NK-92 treated with Interleukin-12 subunit alpha and Interleukin-12 subunit beta, amount 100 ng/mL, for 24 hours (cell line): ENCODE results near the gene FERD3L.

ENCODE experiments used
- DNase-seq: peaks from one replicate; lab custom pipeline; 2025; lab: John Stamatoyannopoulos, UW

Gene FERD3L

DNA sequence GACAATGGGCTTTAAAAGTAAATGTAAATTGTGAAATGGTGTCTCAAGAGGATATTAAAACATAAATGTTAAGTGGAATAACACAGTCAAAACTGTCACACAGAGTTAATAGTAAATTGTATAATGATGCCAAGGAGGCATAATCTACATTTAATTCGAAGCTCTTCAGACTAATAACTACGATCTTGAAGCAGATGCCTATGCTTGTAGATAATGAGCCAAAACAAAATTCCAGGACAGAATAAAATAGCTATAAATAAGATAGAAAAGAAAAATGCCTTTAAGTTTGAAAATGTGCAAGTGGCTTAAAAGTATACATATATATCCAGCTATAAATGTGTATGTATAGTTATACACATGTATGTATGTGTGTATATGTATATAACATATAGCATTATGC, 45.3 kb downstream of the FERD3L start:
- DNase-seq = no peak

GRCh38 chr7:19099194-19099593, 46.0 kb downstream of the FERD3L start:
- no peak for DNase-seq

- DNase-seq = no peak
Measured at GRCh38 chr7:19098510-19098909, 46.7 kb downstream of the FERD3L start.

- no peak for DNase-seq
Measured at GRCh38 chr7:19097165-19098055, 47.8 kb downstream of the FERD3L start.

GRCh38 chr7:19095353-19095860, 49.8 kb downstream of the FERD3L start:
- DNase-seq = no peak
